Femur (tissue), 1 donor: ENCODE measurements around the gene MSX1.

Source experiments
- DNase-seq: peaks from one replicate; pipeline ENCODE4 v3.0.0-alpha.2; 2017

Gene MSX1

GRCh38 chr4:4871242-4871572, 11.7 kb downstream of the MSX1 start:
- no peak for DNase-seq

GRCh38 chr4:4871573-4872313, 12.3 kb downstream of the MSX1 start:
- DNase-seq = no peak

- DNase-seq = no peak
Observed at GRCh38 chr4:4872314-4872903, 12.9 kb downstream of the MSX1 start.

- DNase-seq = no peak
Observed at GRCh38 chr4:4873203-4873602, 13.7 kb downstream of the MSX1 start.

- no peak for DNase-seq
Observed at GRCh38 chr4:4874254-4874653, 14.8 kb downstream of the MSX1 start.

GRCh38 chr4:4875147-4875546, 15.7 kb downstream of the MSX1 start:
- no peak for DNase-seq

GRCh38 chr4:4875611-4876010, 16.1 kb downstream of the MSX1 start:
- DNase-seq = no peak

GRCh38 chr4:4876945-4877661, 17.6 kb downstream of the MSX1 start:
- DNase-seq = no peak

GRCh38 chr4:4880492-4880891, 21.0 kb downstream of the MSX1 start:
- DNase-seq = no peak

GRCh38 chr4:4881432-4881831, 22.0 kb downstream of the MSX1 start:
- DNase-seq = no peak

- DNase-seq = no peak
Observed at GRCh38 chr4:4884611-4885010, 25.1 kb downstream of the MSX1 start.

GRCh38 chr4:4887426-4887825, 28.0 kb downstream of the MSX1 start:
- DNase-seq = no peak

GRCh38 chr4:4888695-4889094, 29.2 kb downstream of the MSX1 start:
- no peak for DNase-seq

GRCh38 chr4:4889781-4890180, 30.3 kb downstream of the MSX1 start:
- DNase-seq = no peak

- no peak for DNase-seq
Observed at GRCh38 chr4:4890574-4891255, 31.2 kb downstream of the MSX1 start.

GRCh38 chr4:4893721-4894120, 34.3 kb downstream of the MSX1 start:
- DNase-seq = no peak

- no peak for DNase-seq
Observed at GRCh38 chr4:4899202-4899925, 39.9 kb downstream of the MSX1 start.

- DNase-seq = no peak
Observed at GRCh38 chr4:4901877-4902276, 42.4 kb downstream of the MSX1 start.

- DNase-seq = no peak
Observed at GRCh38 chr4:4912155-4912554, 52.7 kb downstream of the MSX1 start.

- peak; percentile 75 for DNase-seq
Observed at GRCh38 chr4:4913147-4913561, 53.7 kb downstream of the MSX1 start.
